Upper lobe of left lung (tissue), 4 donors: Measurements from ENCODE around the gene E2F8.

Experiments
- CTCF ChIP-seq, 6 experiments: fragments of 450-650 bp in 4 of 6; fragments of 200-600 bp in 2 of 6; sonication (generic) in 2 of 6; IDR thresholded peaks; one replicate each; pipeline ENCODE4 v1.5.1; 2016 to 2019; ENCODE audit warnings: antibody characterized with exemption in 6 of 6
- EP300 ChIP-seq, 4 donors: sonication (generic); formaldehyde crosslinking; IDR thresholded peaks; one replicate each; pipeline ENCODE4 v1.5.1; 2017; ENCODE audit warnings: antibody characterized with exemption in 4 of 4, control low read depth in 2 of 4
- POLR2A ChIP-seq, 4 donors: fragments of 450-650 bp; IDR thresholded peaks; one replicate each; pipeline ENCODE4 v1.5.1; 2016 to 2017; ENCODE audit warnings: antibody characterized with exemption in 4 of 4, mild to moderate bottlenecking in 2 of 4
- POLR2AphosphoS5 ChIP-seq, 2 donors: sonication (generic); formaldehyde crosslinking; IDR thresholded peaks; one replicate each; pipeline ENCODE4 v1.5.1; 2017; ENCODE audit warnings: antibody characterized with exemption in 2 of 2

GRCh38 chr11:19279451-19279850 is 38.7 kb upstream of the E2F8 start:
- no peak for TF ChIP-seq POLR2AphosphoS5 (IDR thresholded peaks at IDR 0.05)
- no peak for TF ChIP-seq EP300 (IDR thresholded peaks at IDR 0.05)
- no peak for TF ChIP-seq CTCF (IDR thresholded peaks at IDR 0.05)
- TF ChIP-seq POLR2A (IDR thresholded peaks at IDR 0.05) = no peak
